Tibial artery (tissue), 4 donors: ENCODE measurements around the gene EFNA1.
A peak's percentile ranks its signal among the peaks of the same experiment; 100 is the strongest.

Experiments used
- DNase-seq, 2 donors: peaks; one replicate each; pipeline ENCODE4 v3.0.0-alpha.2; 2019
- H3K27ac ChIP-seq, 2 donors: fragments of 200-600 bp; sonication (generic) in 1 of 2; 1 replicate in 1 of 2; 2 replicates in 1 of 2; pipeline ENCODE4 v1.5.1; 2018 to 2019; ENCODE audit warnings: mild to moderate bottlenecking in 1 of 2
- H3K27me3 ChIP-seq, 2 donors: fragments of 200-600 bp; sonication (generic) in 1 of 2; one replicate each; pipeline versions ENCODE4 v1.5.1 to v1.6.0; 2016 to 2019
- H3K36me3 ChIP-seq, 3 donors: fragments of 200-600 bp; sonication (generic) in 2 of 3; one replicate each; pipeline ENCODE4 v1.5.1; 2016 to 2019; ENCODE audit warnings: mild to moderate bottlenecking in 2 of 3
- H3K4me1 ChIP-seq, 4 donors: fragments of 200-600 bp; sonication (generic) in 2 of 4; 1 replicate in 3 of 4; 2 replicates in 1 of 4; pipeline ENCODE4 v1.5.1; 2016 to 2019
- H3K4me3 ChIP-seq, 2 donors: fragments of 200-600 bp; sonication (generic) in 1 of 2; 1 replicate in 1 of 2; 2 replicates in 1 of 2; pipeline ENCODE4 v1.5.1; 2018 to 2019; ENCODE audit warnings: mild to moderate bottlenecking in 2 of 2
- H3K9me3 ChIP-seq, 3 donors: fragments of 200-600 bp; sonication (generic) in 1 of 3; one replicate each; pipeline ENCODE4 v1.5.1; 2016 to 2019
- CTCF ChIP-seq, 2 experiments: fragments of 200-600 bp in 1 of 2; fragments of 450-650 bp in 1 of 2; IDR thresholded peaks; one replicate each; pipeline ENCODE4 v1.5.1; 2017 to 2019; ENCODE audit warnings: antibody characterized with exemption in 2 of 2, mild to moderate bottlenecking in 1 of 2, moderate library complexity in 1 of 2
- intact Hi-C: fragments of 100-400 bp; cut with DNase I; formaldehyde crosslinking; loops from one replicate; pipeline ENCODE4 v1.15.0; 2023; ENCODE audit warnings: low total_unique reads

EFNA1 gene

GRCh38 chr1:155176544-155177071 lies 48.9 kb downstream of the EFNA1 start:
- Histone ChIP-seq H3K9me3 (no peaks in the 10 kb centered on the region), H3K27ac (no peak overlapping the region), H3K36me3 (no peaks in the 10 kb centered on the region), H3K4me1 (peaks cover 0 to 43% (median 19%) of the 10 kb centered on the region in 4 donors), H3K4me3 (no peak overlapping the region), H3K27me3 (peaks cover 0 to 20% of the 10 kb centered on the region in 2 donors)
- DNase-seq, result peak; percentile 78 to 88
- TF ChIP-seq CTCF (IDR thresholded peaks at IDR 0.05), result peak; percentile 90 to 95
- intact Hi-C loops, result no loop called here

DNA sequence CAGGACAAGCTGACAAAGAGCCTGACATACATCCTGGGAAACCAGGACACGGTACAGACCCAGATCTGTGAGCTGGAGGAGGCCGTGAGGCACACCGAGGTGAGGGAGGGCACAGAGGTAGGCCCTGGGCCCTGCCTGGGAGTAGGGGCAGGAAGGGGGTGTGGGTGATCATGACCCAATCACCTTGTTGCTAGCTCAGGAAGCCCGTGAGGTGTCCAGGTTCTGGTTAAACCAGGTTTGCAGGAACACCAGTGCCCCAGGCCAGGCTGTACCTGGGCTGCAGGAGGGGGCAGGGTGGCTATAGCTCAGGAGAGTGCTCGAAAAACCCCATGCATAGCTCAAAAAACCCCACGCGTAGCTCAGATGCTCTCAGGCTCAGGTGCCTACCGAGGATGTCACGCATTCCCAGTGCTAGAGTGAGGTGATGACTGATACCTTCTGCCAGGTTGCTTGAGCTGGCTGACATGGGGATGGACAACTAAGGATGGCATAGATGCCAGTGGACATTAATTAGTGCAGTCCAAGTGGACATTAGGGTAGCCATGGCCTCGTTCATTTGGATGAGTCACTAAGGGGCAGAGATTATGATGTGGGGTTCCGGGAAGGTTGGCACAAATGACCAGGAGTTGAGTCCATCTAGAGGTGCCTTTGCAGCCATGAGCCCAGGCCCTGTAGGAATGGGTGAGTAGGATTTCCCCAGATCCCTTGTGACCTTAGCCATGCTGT lies 49.7 kb downstream of the EFNA1 start:
- H3K4me3 ChIP-seq, result no peak overlapping the region
- H3K27ac ChIP-seq, result no peak overlapping the region
- H3K9me3 ChIP-seq, result no peaks in the 10 kb centered on the region
- no peak for TF ChIP-seq CTCF (IDR thresholded peaks at IDR 0.05)
- intact Hi-C loops, result no loop called here
- peaks cover 0 to 20% of the 10 kb centered on the region in 2 donors for H3K27me3 ChIP-seq
- DNase-seq, result no peak
- no peaks in the 10 kb centered on the region for H3K36me3 ChIP-seq
- peaks cover 0 to 38% (median 13%) of the 10 kb centered on the region in 4 donors for H3K4me1 ChIP-seq

DNA sequence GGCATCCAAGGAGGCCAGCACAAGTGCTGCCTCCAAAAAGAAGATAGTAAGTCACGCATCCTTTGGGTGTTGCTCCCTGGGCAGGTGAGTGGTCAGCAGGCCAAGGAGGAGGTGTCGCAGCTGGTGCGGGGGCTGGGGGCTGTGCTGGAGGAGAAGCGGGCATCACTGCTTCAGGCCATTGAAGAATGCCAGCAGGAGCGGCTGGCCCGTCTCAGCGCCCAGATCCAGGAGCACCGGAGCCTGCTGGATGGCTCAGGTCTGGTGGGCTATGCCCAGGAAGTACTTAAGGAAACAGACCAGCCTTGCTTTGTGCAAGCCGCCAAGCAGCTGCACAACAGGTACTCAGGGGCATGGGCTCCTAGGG lies 50.2 kb downstream of the EFNA1 start:
- TF ChIP-seq CTCF (IDR thresholded peaks at IDR 0.05), result no peak
- Histone ChIP-seq H3K27me3 (peaks cover 0 to 20% of the 10 kb centered on the region in 2 donors), H3K9me3 (no peaks in the 10 kb centered on the region), H3K27ac (no peak overlapping the region), H3K4me1 (peaks cover 0 to 34% (median 11%) of the 10 kb centered on the region in 4 donors), H3K36me3 (no peaks in the 10 kb centered on the region), H3K4me3 (no peak overlapping the region)
- intact Hi-C loops, result no loop called here
- peak in 1 of 2 donors; percentile 49 for DNase-seq

DNA sequence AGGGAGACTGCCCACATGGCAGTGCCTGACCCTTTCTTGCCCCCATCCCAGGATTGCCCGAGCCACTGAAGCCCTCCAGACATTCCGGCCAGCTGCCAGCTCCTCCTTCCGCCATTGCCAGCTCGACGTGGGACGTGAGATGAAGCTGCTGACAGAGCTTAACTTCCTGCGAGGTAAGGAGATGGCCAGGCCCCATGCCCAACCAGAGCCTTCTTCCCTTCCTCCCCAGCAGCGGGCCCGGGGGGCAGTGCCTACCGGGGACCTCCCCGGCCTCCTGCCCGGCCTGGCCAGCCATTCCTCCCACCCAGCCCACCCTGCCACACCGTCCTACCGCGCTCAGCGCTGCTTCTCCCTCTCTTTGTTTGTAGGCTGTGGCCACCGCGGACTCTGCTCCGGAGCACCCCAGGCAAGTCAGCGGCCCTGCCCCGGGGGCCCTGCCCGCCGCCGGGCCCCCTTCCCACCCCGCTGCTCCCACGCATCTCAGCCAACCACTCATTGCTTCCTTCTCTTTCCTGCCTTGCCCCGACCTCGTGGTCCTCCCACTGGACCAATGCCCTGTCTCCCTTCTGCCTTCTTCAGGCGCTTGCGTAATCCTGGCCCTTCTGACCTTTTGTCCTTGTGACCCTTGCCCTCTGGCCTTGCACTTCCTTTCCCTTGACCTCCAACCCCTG lies 50.9 kb downstream of the EFNA1 start:
- H3K4me3 ChIP-seq, result no peak overlapping the region
- no peak for TF ChIP-seq CTCF (IDR thresholded peaks at IDR 0.05)
- intact Hi-C loops, result no loop called here
- peaks cover 0 to 30% (median 9%) of the 10 kb centered on the region in 4 donors for H3K4me1 ChIP-seq
- H3K9me3 ChIP-seq, result no peaks in the 10 kb centered on the region
- DNase-seq, result peak in 1 of 2 donors; percentile 62
- no peaks in the 10 kb centered on the region for H3K36me3 ChIP-seq
- no peak overlapping the region for H3K27ac ChIP-seq
- peaks cover 0 to 20% of the 10 kb centered on the region in 2 donors for H3K27me3 ChIP-seq

GRCh38 chr1:155179112-155180031 lies 51.7 kb downstream of the EFNA1 start:
- H3K36me3 ChIP-seq, result no peaks in the 10 kb centered on the region
- H3K9me3 ChIP-seq, result no peaks in the 10 kb centered on the region
- H3K27ac ChIP-seq, result no peak overlapping the region
- H3K4me3 ChIP-seq, result no peak overlapping the region
- peaks cover 0 to 15% of the 10 kb centered on the region in 2 donors for H3K27me3 ChIP-seq
- peaks cover 0 to 24% (median 4%) of the 10 kb centered on the region in 4 donors for H3K4me1 ChIP-seq
- peak; percentile 15 to 61 for DNase-seq
- intact Hi-C loops, result no loop called here
- TF ChIP-seq CTCF (IDR thresholded peaks at IDR 0.05), result no peak
